NCI-H748 treated with DMSO at 0.1 percent for 48 hours (cell line): Measurements from ENCODE around the gene CYP27C1.

Experiments used
- DNase-seq: peaks from one replicate; lab custom pipeline; 2025; lab: John Stamatoyannopoulos, UW

The CYP27C1 gene

DNA sequence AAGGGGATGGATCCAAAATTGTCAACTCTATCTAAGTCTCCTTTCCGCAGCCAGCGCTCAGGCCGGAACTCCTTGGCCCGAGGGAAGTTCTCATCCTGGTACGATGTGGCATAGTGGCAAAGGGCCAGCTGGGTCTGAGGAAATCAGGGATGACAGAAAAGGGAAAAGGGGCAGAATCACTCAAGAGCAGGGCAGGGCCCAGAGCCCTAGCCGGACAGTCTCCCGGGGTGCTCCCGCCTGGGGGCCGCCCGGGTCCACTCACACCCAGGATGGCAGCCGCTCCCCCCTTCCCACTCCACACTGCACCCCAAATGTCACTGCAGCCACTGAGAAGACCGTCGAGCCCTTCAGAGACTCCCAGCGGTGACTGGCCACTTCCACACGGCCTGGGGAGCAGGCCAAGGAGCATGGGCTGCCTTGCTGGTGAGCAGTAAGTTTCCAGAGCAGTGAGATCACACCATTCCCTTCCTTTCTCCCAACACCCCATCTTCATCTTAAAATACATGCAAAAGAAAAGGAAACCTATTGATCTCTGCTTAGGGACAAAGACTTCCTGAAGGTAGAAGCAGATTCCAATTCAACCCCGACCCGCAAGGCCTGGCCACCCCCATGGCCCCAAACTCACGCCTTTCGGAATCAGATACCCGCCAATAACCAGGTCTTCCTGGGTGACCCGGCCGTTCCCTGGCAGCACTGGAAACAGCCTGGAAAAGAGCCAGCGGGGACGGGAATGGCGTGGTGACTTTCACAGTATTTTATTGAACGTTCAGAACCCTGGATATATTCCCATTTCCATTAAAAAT is 26.7 kb downstream of the CYP27C1 start:
- no peak for DNase-seq

DNA sequence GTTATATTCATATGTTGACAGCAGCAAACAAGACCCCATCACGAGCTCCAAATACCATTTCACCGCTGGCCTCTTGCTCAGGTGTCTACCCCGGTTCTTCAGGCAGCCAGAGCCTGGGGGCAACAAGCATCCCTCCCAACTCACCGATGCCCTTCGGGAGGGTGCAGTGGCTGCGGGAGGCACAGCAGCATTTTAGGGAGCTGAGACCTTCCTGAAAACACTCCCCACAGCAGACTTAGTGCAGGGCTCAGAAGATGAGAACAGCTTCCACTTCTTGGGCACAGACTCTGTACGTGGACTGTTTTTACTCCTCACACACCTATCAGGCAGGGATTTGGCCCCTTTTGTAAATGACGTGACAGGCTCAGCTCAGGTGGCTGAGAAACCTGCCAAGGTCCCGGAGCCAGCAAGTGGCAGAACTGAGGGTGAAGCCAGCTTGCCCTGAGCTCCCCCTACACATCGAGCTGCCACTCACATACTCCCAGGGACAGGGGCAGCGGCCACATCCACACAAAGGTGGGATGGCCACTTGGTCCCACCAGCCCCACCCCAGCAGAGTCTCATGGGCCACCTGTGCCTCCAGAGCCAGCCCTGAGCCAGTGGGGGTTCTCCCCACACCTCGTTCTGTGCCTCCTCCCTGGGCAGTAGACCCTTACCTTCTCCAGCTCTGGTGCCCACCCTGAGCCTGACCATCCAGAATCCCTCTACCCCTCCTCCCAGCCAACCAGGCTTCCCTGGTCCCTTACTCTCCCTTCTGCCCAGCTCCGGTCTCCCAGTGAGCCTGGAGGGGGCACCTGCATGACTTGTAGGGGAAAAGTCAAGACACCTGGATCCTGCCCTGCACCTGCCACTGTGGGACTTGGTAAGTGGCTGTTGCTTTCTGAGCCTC is 28.5 kb downstream of the CYP27C1 start:
- no peak for DNase-seq

DNA sequence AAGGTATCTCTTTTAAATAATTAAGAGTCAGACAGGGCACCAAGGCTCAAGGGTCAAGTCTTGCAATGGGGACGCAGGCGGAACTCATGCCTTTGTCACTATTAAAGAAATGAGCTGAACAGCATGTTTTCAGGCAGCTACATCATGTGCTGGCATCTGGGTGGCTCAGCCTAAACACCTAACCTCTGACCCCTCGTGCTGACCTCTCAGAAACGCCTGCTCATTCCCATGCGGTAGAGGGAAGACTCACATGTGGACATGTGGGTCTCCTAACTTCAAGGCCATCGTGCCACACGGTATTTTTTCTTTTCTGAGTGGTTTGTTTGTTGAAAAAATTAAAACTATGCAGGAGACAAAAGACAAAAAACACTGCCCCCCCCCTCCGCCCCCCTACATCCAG is 31.3 kb downstream of the CYP27C1 start:
- DNase-seq = no peak

DNA sequence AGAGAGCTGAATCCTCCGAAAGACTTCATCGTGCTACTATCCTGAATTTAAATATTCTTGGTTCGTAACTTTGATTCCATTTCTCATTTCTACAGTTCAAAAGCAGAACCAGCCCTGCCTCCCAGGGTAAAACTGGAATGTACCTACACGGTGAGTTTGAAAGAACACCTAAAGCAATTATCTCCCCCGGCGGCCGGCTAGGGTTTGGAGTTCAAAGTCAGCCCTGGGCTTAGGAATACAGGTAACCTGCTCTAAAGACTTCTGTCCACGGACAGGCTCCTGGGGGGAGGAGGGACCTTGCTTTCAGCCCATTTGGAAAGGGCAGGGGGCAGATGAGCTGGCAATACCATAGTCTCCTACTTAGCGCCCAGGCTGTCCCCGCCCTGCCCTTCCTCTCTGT is 32.3 kb downstream of the CYP27C1 start:
- no peak for DNase-seq

DNA sequence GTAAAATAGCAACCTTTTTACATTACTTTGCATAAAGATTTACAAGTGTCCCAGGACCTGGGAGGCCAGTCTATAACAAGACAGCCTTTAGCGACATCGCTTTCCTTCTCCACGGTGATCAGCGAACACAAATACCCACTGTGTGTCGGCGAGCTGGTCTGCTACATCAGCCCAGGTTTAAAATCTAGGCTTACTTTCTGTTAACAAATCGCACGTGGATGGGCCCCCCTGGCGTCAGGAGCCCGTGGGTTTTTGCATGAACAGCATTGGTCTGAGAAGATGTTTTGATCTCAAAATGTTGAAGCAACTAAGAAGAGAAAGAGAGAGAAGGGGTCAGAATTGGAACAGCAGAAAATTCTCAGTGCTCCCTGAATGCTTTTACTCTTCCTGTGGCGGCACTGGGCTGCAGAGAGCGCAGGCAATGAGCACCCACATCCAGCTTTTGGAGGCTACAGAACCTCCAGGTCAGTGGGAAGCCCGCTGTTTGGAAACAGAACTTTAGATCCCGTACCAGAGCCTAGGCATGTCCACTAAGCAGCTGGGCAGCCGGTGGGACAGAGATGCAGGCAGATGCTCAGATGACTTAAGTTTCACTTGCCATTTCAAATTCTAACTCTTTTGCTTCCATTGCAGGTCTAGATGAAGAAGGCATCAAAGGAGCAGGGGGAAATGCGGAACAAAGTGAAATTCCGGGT is 32.9 kb downstream of the CYP27C1 start:
- no peak for DNase-seq

DNA sequence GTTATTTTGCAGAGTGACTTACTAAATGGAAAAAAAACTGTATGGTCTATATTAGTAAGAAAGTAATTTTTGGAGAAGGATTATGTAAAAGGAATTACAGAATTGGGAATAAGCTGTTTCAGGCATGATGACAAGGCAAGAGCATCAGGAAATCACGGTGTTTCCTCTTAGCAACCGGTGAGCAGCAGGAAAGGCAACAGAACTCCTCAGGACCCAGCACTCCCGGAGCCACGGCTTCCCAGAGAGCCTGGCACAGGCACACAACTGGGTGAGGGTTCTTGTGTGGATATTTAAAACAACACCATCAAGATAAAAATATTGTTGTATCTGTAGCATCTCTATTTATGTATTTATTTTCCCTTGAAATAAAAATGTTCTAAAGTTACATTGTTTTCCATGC is 34.4 kb downstream of the CYP27C1 start:
- no peak for DNase-seq

DNA sequence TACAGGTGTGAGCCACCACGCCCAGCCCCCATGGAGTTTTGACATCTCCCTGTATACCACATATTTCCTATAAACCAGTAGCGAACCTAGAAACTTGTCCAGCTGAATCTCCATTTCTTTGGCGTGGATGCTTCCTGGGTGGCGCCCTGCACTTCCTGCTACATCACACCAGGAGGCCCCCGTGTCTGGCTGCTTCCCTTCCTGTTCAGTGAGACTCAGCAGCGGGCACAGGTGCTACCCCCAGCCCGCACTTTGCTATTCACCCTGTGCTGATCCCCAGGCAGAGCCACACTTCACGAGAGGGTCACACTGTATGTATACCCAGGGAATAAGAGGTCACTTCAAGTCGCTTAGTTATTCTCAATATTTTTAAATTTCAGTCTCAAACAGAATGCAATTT is 35.0 kb downstream of the CYP27C1 start:
- DNase-seq = no peak

DNA sequence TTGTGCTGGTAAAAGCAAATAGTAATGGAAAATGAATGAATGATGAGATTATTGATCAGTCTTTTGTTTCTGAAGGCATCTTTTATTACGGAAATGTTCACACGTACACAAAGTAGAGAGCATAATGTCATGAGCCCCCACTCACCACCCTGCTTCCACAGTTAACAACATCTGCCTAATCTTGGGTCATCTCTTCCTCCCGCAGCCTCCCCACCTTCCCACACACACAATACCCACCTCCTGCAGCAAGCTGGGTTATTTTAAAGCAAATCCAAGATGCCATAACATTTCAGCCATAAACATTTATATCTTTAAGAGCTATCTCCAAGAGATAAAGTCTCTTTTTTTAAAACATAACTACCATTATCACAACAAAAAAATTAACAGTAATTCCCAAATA is 36.3 kb downstream of the CYP27C1 start:
- DNase-seq = no peak

DNA sequence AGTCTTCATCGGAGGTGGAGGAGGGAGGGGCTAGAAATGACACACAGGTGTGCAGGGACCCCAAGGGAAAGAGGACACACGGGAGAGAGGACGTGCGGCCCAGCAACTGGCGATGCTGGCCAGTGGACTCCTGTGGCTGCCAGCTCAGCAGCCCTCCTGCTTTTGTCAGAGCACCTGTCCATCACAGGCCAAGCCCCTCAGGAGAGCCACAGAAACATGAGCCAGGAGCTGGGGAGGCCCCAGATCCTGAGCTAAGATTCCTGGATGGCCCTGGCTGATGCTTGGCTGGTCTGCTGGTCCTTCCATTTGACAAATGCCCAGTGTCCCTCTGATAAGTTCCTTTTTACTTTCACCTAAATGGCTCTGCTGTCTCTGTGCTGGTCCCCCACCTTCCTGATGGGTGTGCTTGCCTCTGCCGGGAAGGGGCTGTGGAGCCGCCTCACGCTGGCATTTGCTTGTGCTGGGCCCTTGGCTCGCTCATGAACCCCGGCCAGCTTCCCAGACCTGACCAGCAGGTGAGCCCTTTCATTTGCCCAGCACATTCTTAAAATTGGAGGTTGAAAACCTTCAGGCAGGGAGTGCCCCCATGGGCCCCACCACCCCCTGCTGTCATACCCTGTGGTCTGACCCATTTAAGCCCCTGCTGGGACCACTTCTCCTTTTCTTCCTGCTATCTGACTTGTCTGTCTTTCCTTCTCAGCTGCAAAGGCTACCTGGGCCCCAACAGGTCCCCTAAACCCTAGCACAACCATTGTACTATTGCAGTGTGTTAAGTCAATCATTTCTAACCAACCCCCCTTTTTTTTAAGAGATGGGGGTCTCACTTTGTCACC is 37.3 kb downstream of the CYP27C1 start:
- DNase-seq = no peak

DNA sequence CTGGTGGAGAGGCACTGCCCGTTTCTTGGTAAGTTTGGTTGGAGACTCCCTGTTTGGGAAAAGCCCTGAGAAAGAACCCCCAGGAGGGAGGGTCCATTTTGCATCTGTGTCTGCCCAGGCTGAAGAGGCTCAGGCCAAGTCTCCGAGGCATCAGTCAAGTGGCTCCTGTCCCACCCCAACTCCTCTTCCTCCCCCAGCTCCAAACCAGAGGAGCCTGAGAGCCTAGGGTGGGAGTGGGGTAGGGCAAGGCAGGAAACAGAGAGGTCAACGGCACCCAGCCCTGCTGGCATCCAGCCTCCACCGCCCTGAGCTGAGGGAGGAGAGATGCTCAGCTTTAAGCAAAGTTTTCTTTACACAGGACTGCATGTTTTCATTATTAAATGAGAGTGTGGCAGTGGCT is 38.2 kb downstream of the CYP27C1 start:
- DNase-seq = no peak

DNA sequence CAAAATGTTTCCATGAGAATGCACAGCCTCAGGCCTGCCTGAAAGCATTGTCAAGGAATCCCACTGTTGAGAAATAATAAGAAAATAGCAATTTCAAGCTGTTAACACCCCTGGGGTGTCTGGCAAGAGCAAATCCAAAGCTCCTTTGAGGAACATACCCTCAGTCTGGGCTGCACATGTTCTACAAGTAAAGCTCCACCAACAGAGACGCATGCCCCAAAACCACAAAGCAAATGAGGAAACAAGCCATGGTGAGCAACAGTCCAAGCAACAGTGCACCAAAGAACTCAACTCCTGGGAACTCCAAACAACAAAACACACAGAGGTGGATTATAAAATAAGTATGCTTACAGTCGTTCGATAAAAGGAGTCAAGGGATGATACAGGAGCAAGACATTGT is 40.3 kb downstream of the CYP27C1 start:
- DNase-seq = no peak

DNA sequence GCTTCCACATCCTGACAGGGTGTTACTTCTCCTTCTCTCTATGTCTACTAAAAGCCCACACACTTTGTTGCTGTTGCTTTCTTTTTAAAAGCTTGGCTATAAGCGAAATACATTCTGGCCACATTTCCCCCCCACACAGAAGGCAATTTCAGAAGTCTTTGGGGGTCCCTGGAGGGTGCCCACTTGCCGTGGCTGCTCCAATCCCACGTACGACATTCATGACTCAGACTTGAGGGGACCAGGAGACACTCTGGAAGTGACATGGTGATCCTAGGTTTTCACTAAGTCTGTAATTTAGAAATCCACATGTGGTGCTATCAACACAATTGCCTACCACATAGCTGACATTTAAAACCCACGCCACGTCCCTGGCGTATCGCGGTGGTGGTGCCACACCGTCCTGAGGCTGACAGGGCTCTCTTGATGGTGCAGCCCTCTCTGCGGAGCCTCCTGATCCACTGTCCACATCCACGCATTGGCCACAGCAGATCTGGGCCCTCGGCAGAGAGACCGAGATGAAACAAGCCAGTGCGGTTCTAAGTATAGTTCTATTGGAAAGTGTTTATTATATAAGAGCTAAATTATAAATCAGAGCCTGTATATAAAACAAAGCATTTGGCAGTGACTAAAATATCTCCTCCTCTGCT is 42.4 kb downstream of the CYP27C1 start:
- DNase-seq = no peak

DNA sequence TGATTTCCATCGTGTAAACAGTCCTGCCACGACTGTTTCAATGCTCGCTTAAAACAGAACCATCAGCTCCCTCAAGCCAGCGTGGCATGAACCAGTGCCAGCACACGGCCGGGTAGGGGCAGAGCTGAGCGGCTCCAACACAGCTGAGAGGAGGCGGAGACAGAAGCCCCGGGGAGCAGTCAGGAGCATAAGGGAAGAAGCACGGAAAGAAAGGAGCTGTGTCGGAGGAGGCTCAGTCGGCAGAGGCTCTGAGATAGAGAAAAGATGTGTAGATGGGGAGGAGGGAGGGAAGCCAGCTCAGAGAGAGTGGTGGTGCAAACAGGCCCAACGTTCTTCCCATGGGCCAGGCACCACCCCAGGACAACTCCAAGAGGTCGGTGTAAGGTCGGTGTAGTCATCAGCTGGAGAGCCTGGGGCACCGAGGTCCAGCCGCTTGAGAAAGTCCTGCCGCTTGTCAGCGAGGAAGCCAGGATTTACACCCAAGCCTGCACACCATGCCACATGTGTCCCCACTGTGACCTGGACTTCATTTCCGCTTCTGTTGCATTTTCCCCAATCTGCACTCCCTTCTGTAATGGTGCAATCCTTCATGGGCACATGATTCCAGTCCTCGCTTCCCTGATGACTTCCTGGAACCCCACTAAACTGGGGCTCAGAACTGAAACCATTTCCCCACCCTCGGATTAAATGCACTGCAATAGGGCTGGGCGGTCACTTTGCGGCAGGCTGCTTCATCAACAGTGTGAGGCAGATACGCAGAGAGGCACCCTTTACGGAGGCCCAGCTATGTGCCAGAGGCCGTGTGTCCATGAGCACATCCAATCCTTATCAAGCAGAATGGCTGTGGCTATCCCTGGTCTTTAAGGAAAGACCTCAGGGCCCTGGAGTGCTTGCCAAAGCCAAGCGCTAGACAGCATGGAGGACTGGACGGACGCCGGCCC is 43.5 kb downstream of the CYP27C1 start:
- no peak for DNase-seq

DNA sequence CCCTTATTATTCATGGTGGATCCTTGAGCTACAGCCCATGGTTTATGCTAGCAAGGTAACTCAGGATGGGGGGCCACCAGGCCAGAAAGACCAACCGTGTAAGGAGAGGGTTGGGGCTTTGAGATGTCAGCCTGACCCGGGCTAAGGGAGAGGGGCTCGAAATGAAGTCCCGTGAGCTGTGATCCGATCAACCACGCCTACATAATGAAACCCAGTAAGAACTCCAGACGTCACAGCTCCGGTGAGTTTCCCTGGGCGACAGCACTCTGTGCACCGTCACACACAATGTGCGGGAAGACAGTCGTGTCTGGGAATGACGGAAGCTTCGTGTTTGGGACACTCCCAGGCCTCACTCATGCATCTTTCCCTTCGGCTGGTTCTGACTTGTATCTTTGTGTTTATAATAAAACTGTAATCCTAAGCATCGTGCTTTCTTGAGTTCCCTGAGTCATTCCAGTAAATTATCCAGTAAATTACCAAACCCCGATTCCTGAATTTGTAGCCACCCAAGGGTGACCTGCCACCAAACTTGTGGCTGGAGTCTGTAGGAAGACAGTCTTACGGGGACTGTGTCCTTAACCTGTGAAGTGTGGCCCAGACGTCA is 44.2 kb downstream of the CYP27C1 start:
- no peak for DNase-seq

DNA sequence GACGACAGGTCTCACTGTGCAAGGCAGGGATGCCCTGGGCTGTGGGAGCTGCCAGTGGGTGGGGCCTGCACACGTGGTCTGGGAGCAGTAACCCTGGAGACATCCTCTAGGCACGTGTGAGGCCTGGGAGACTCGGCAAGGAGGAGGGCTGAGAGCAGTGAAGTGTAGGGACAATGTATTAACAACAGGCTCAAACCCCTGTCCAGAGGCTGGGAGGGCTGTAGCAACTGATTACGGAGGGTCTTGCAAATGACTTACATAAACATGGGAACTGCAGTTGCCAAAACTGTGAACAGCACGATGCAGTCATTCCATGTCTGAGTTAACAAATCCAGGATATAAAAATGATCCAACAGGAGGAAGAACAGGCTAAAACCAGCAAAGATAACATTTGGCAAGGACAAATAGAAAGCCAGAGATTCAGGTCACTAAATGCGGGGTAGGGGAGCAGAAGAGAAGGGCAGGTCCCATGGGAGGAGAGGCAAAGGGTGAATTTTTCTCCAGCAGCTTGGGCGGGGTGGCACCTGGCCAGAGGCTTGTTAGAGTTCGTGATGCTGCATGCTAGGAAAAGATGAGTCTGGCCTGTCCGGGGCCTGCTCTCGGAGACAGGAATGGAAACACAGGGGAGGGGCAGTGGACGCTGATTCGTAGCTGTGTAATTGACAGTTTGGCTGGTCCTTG is 44.9 kb downstream of the CYP27C1 start:
- DNase-seq = no peak

DNA sequence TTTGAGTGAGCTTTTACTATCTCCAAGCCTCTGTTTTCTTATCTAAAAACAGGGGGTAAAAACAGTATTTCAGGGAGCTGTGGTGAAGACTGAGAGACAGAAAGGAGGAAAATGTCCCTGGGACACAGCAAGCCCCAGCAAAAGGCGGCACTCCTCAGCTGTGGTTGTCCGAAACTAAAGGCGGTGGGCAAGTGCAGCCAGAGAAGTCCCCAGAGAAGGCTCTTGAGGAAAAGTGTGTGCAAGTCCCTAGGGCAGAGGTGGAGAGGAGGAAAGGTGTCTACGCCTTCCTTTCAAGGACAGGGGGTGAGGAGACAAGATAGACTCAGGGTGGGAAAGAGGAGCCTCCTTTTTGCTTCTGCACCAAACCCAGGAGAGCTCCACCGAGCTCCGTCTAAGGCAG is 45.5 kb downstream of the CYP27C1 start:
- DNase-seq = no peak

DNA sequence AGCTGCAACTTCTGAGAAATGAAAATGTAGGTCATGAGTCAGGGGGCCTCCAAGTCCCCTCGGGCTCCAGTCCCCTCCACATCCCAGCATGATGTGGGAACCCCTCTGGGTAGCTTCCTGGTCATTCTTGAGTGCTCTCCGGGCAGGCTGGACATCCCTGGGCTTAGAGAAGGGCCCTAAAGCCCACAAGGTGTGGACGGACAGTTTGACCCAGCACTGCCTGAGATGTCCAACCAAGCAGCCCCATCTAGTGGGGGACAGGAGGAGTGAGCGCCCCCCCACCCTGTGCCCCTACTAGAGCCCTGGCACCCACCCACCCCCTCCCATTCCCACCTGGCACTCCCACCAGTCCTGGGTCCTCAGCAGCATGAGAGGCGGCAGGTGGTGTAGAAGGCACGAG is 46.0 kb downstream of the CYP27C1 start:
- no peak for DNase-seq

DNA sequence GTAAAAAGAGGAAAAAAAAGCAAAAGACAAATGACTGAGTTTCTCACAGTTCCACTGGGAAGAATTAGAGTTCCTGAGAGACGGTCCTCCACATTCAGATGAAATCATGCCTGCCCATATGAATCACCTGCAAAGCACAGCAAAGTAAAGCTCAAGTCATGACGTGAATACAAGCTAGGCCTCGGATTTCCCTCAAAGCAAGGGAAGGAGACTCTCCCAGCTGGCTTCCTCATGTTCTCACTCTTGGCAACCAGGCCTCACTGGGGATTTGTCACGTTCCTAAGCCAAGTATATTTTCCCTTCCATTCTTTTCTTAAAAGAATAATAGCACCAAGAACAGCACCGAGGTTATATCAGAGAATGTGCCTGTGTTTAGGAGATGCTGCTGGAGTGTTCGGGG is 47.0 kb downstream of the CYP27C1 start:
- DNase-seq = no peak

DNA sequence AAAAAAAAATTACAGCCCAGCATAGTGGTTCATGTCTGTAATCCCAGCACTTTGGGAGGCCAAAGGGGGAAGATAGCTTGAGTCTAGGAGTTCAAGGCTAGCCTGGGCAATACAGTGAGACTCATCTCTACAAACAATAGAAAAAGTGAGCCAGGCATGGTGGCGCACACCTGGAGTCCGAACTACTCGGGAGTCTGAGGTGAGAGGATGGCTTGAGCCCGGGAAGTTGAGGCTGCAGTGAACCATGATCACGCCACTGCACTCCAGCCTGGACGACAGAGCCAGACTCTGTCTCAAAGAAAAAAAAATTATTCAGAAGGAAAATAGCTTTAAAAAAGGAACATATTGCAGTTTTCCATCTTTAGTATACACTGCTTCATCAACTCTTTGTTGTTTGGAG is 47.8 kb downstream of the CYP27C1 start:
- no peak for DNase-seq
